IPS DF 6.9 (cell line): ENCODE results near the gene THSD4.
A peak's percentile ranks its signal among the peaks of the same experiment; 100 is the strongest.

Source experiments
- DNase-seq: peaks from one replicate; pipeline ENCODE4 v3.0.0-alpha.2; 2013; ENCODE audit warnings: low read depth, low spot score
- H3K27ac ChIP-seq: one replicate; pipeline ENCODE4 v1.5.1; 2013; ENCODE audit warnings: low read length, control low read depth
- H3K27me3 ChIP-seq: 2 replicates; pipeline ENCODE4 v1.6.1; 2013; ENCODE audit warnings: mild to moderate bottlenecking, low read length; ENCODE audit not compliant: control insufficient read depth, insufficient read depth
- H3K36me3 ChIP-seq: 2 replicates; pipeline ENCODE4 v1.6.1; 2013; ENCODE audit warnings: low read length; ENCODE audit not compliant: control insufficient read depth, insufficient read depth
- H3K4me1 ChIP-seq: 2 replicates; pipeline ENCODE4 v1.6.1; 2013; ENCODE audit warnings: low read length; ENCODE audit not compliant: control insufficient read depth, insufficient read depth
- H3K4me3 ChIP-seq: 2 replicates; pipeline ENCODE4 v1.5.1; 2013; ENCODE audit warnings: mild to moderate bottlenecking, low read length
- H3K9me3 ChIP-seq: 2 replicates; pipeline ENCODE4 v1.6.1; 2013; ENCODE audit warnings: low read length, inconsistent platforms; ENCODE audit not compliant: control insufficient read depth, insufficient read depth
- WGBS: extraction: QIAGEN DNeasy Blood & Tissue Kit; methylation state at CpG from one replicate; pipeline ENCODE4 v1.1.7; 2013; ENCODE audit warnings: mixed read lengths, missing lambda C conversion rate; ENCODE audit not compliant: insufficient read length, insufficient coverage; 5-methylcytosine and 5-hydroxymethylcytosine counted together

Gene THSD4

DNA sequence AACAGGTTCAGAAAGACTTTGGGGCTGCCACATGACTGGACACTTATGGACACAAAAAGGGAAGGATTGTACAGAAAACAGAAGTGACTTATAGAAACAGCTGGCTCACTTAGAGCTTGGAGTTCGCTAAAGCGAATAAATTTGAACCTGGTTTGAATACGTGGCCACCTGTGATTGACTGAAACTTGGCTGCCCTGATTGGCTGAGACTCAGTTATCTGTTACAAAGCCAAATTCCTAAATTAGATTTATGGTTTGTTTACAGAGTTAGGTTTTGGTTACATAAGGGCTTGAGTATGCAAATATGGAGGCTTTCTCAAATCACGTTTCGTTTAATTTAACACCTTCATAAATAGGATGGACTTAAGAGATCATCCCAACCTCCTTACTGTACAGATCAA lies 270.2 kb downstream of the THSD4 start:
- no peaks in the 10 kb centered on the region for H3K9me3 ChIP-seq
- no peak overlapping the region for H3K27ac ChIP-seq
- H3K4me3 ChIP-seq, result no peak overlapping the region
- H3K36me3 ChIP-seq, result no peaks in the 10 kb centered on the region
- peaks cover 4% of the 10 kb centered on the region for H3K4me1 ChIP-seq
- no CpG with 5 or more reads among the region's 5 CpGs for WGBS
- no peak for DNase-seq
- no peaks in the 10 kb centered on the region for H3K27me3 ChIP-seq

DNA sequence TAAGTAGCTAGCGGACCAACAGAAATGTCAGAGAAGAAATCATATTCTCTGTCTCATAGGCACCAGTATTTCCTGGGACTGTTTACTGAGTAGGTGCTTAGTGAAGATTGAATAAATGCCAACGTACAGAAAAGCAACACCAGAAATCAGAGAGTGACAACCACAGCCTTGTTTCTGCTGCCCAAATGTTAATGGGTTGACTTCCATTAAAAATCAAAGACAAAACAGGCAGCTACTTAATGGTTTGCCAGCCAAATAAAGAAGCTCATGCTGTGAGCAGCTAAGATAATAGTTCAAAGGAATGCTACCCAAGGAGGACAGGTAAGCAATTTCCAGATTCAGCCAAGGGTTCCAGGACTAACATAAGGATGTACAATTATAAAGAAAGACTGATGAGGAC lies 270.7 kb downstream of the THSD4 start:
- peaks cover 4% of the 10 kb centered on the region for H3K4me1 ChIP-seq
- H3K27me3 ChIP-seq, result no peaks in the 10 kb centered on the region
- no peaks in the 10 kb centered on the region for H3K9me3 ChIP-seq
- no peaks in the 10 kb centered on the region for H3K36me3 ChIP-seq
- no peak for DNase-seq
- no peak overlapping the region for H3K4me3 ChIP-seq
- no CpG with 5 or more reads among the region's 2 CpGs for WGBS
- H3K27ac ChIP-seq, result no peak overlapping the region

DNA sequence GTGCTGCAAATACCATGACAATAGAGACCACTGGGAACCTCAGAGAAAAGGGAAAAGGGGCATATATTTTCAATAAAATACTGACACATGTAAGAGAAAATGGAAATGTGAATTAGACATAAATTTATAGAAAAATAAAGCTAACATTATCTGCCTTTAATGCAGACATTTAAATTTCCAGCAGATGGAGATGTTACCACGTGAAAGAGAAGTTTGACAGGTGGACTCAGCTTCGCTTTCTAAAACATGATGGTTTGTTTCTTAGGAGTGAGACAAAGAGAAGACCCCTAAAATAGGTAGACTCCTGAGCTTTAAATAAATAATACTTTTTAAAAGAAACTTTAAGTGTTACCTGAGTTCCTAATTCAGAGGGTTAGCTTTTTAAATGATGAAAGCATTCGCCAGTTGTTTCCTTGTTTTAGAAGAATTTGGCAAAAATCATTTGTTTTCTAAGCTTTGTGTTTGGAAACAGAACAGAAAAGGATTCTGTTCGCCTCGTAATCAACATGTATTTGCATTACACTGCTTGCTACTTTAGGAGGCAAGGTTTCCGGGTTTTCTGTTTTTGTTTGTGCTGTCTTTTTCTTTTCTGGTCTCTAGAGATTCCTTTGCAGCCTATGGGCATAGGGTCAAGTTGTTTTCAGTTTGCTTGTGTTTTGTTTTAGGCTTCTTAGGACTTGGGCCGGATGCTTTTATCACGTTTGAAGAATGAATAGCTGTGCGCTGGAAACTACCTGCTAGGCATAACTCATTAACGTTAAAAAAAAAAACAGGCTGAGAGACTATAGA lies 271.4 kb downstream of the THSD4 start:
- H3K9me3 ChIP-seq, result no peaks in the 10 kb centered on the region
- no peaks in the 10 kb centered on the region for H3K27me3 ChIP-seq
- no CpG with 5 or more reads among the region's 10 CpGs for WGBS
- no peak overlapping the region for H3K4me3 ChIP-seq
- peak; percentile 57 for DNase-seq
- H3K36me3 ChIP-seq, result no peaks in the 10 kb centered on the region
- peaks cover 4% of the 10 kb centered on the region for H3K4me1 ChIP-seq
- H3K27ac ChIP-seq, result no peak overlapping the region

DNA sequence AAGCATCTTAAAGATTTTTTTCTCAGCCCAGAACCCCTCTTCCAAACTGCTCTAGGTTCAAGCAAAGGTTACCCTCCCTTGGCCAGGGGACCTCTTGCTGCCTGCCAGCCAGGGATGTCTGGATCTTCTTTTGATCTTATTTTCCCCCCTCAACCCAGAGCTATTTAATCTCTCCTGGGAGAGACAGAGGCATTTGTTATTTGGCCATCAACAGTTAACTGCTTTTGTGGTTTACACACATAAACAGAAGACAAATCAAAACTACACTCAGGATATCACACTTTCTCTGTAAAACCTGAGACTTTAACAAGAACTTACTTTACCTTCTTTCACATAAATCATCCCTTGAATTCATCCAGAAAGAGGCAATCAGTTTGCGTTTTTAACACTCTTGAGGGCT lies 272.5 kb downstream of the THSD4 start:
- Histone ChIP-seq H3K27me3 (no peaks in the 10 kb centered on the region), H3K4me3 (no peak overlapping the region), H3K9me3 (no peaks in the 10 kb centered on the region), H3K36me3 (no peaks in the 10 kb centered on the region), H3K27ac (no peak overlapping the region), H3K4me1 (peaks cover 4% of the 10 kb centered on the region)
- WGBS, result no CpG with 5 or more reads among the region's 1 CpG
- DNase-seq, result no peak

DNA sequence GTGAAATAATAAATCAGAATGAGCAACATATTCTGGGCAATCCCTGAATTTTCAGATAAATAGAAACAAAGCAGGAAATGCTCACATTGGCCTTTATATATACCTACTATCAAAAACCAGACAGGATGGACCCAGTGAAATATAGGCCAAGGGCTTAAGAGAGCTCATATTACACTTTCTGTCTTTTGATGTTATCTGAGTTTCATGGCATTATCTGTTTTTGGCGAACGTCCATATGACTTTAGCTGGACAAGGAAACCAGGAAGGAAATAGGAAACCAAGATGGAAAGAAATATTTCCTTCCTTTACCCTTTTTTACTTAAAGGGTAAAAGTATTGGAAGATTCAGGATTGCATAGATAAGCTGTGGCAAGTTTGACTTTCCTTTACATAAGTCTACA lies 274.8 kb downstream of the THSD4 start:
- H3K9me3 ChIP-seq, result no peaks in the 10 kb centered on the region
- no peak for DNase-seq
- H3K27me3 ChIP-seq, result no peaks in the 10 kb centered on the region
- H3K36me3 ChIP-seq, result no peaks in the 10 kb centered on the region
- H3K4me1 ChIP-seq, result peaks cover 2% of the 10 kb centered on the region
- WGBS, result no CpG with 5 or more reads among the region's 2 CpGs
- H3K4me3 ChIP-seq, result no peak overlapping the region
- no peak overlapping the region for H3K27ac ChIP-seq

DNA sequence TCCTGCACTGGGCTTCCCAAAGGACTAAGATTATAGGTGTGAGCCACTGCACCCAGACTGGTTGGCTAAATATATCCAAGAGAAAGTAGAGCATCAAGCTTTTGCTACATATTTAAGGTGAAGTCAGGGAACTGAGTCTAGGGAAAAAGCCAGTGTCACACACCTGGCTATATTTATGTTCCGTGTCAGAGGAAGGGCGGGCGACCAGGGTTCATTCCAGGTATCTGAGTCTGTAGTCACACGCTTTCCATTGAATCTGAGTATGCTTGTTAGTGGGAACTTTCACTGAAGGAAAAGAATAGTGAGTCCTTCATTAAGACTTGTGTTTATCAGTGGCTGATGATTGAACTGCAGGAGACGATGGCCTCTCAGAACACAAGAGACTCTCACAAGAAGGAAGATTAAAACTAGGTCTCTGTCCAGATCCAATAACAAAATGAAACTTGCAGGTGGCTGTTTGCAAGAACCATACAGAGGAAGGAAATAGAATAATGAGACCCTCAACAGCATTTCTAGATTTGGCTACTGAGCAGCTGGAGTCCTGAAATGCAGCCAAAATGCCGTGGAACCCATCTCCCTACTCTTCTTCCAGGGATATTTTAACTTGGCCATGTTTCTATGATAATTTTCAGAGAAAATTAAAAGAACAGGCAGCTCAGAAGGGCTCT lies 276.3 kb downstream of the THSD4 start:
- Histone ChIP-seq H3K27ac (no peak overlapping the region), H3K9me3 (no peaks in the 10 kb centered on the region), H3K36me3 (no peaks in the 10 kb centered on the region), H3K4me1 (peaks cover 1% of the 10 kb centered on the region; the same call in 1 of the 2 replicates), H3K27me3 (no peaks in the 10 kb centered on the region), H3K4me3 (no peak overlapping the region)
- no CpG with 5 or more reads among the region's 6 CpGs for WGBS
- DNase-seq, result no peak

DNA sequence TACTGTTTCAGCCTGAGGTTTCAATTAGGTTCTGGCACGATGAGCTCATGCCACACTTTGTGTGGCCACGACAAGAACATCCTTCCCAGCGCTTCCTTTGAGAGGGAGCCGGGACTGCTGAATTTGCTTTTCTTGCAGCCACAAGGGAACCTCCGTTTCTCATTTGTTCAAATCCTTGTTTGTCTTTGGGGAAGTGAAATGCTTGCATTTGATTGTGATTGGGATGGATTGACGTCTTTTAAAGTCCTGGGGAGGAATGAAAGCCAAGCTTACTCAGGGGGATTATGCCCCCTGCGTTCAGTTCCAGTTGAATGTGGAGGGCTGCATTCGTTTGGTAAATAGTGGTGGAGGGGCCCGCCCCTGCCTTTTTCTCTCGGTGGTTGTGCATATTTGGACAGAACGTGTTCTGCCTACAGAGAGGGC lies 277.6 kb downstream of the THSD4 start:
- no peaks in the 10 kb centered on the region for H3K9me3 ChIP-seq
- no peak overlapping the region for H3K27ac ChIP-seq
- no CpG with 5 or more reads among the region's 11 CpGs for WGBS
- DNase-seq, result no peak
- no peaks in the 10 kb centered on the region for H3K36me3 ChIP-seq
- no peak overlapping the region for H3K4me3 ChIP-seq
- H3K27me3 ChIP-seq, result no peaks in the 10 kb centered on the region
- no peaks in the 10 kb centered on the region; the same call in 1 of the 2 replicates for H3K4me1 ChIP-seq

DNA sequence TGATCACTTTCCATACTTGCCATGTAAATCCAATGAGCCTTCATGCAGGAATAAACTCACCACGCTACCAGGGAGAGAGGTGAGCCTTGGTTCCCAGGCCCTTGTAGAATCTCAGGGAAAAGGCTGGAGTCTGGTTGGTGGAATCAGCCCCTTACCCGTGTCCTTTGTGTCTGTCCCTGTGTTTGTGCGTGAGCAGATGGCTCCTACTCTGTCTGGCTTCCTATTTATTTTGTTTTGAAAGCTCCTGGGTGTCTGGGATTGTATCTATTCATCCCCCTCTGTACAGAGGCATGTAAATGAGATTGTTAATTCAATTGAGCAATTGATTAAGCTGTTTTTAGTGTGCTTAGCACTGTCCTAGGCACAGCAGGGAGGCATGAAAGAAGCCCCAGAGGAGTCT lies 278.1 kb downstream of the THSD4 start:
- Histone ChIP-seq H3K4me3 (no peak overlapping the region), H3K27me3 (no peaks in the 10 kb centered on the region), H3K27ac (no peak overlapping the region), H3K9me3 (no peaks in the 10 kb centered on the region), H3K36me3 (no peaks in the 10 kb centered on the region), H3K4me1 (no peaks in the 10 kb centered on the region)
- DNase-seq, result no peak
- no CpG with 5 or more reads among the region's 3 CpGs for WGBS

DNA sequence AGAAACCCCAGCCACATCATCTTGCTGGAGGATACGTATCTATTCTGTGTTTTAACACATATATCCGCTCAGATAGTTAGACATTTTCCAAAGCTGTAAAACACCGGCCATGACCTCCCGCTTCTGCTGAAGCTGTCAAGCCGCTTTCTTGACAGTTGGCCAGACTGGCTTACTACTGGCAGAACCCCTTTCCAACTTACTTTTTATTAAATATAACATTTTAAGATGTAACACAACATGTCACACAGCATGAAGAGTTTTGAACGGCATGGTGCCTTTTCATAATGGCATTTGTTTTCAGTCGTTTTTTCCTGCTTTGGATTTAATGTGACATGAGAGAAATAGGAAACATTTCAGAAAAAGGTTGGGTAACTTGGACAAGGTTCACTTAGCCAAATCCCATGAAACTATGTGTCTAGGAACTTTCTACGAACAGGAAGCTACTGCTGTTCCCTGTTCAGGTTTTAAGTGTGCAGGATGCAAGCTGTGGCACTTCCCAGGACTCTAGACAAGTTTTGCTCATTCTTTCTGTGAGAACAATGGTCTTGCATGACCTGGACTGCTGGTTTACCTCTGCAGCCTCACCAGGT lies 281.4 kb downstream of the THSD4 start:
- H3K36me3 ChIP-seq, result no peaks in the 10 kb centered on the region
- no peaks in the 10 kb centered on the region for H3K9me3 ChIP-seq
- WGBS, result no CpG with 5 or more reads among the region's 8 CpGs
- no peaks in the 10 kb centered on the region for H3K27me3 ChIP-seq
- H3K27ac ChIP-seq, result no peak overlapping the region
- H3K4me1 ChIP-seq, result no peaks in the 10 kb centered on the region
- no peak overlapping the region for H3K4me3 ChIP-seq
- DNase-seq, result no peak

DNA sequence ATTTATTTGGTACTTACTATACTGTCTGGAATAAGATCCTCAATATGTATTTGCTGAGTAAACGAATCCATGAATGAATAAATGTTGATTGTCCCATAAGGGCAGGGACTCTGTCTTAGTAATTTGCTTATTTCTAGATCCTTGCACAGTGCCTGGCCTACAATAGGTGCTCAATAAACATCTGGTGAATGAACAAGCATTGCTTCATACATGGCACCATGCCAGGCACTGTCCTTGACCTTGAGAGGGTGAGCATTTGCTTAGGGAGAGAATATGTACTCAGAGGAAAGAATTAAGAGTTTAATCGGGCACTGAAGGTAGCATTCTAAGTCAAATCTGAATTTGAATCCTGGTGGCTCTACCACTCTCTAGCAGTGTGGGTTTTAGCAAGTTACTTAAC lies 282.1 kb downstream of the THSD4 start:
- Histone ChIP-seq H3K4me1 (no peaks in the 10 kb centered on the region), H3K27ac (no peak overlapping the region), H3K9me3 (no peaks in the 10 kb centered on the region), H3K36me3 (no peaks in the 10 kb centered on the region), H3K27me3 (no peaks in the 10 kb centered on the region), H3K4me3 (no peak overlapping the region)
- WGBS, result no CpG with 5 or more reads among the region's 2 CpGs
- DNase-seq, result no peak
